HCT116 (cell line): Measurements from ENCODE around the gene KIAA1671. TPM values are rescaled to one million over a fixed set of nuclear protein-coding genes. Genes with fewer than 3 reads are reported as not detected.

Experiments used
- ATAC-seq: fragments of 200-7000 bp; cut with Tn5 transposase; 2 replicates; pipeline ENCODE4 v1.9.1; 2020; ENCODE audit warnings: mild to moderate bottlenecking, moderate library complexity
- BruUV-seq: library from RNA; stranded (reverse); fragments of 400-500 nt; replicated peaks from 2 replicates; lab custom pipeline; 2021; lab: Mats Ljungman, UMichigan
- CTCF ChIA-PET: fragments of 300-600 bp; sonication (Branson Sonifier 250); formaldehyde crosslinking; loops from one replicate; lab custom pipeline; 2021; ENCODE audit warnings: antibody characterized with exemption; lab: Charles Lee
- POLR2A ChIA-PET: fragments of 300-600, 350-600 bp; sonication (Branson Sonifier 250); formaldehyde crosslinking; loops from one replicate; lab custom pipeline; 2021; ENCODE audit warnings: antibody characterized with exemption; lab: Charles Lee
- RAD21 ChIA-PET, 2 experiments: fragments of 300-600 bp; sonication (Branson Sonifier 250); formaldehyde crosslinking; loops; one replicate each; lab custom pipeline; 2023; ENCODE audit warnings: low total read pairs in 2 of 2; ENCODE audit not compliant: uncharacterized antibody in 2 of 2, unreplicated experiment in 2 of 2, low non-redundant PET in 1 of 2; lab: Charles Lee
- DNase-seq: peaks from one replicate; pipeline ENCODE4 v3.0.0-alpha.2; 2010; ENCODE audit warnings: low read depth, low spot score
- H2AFZ ChIP-seq: fragments of 200-600 bp; shearing (Covaris generic), sonication (generic); 2 replicates; pipeline ENCODE4 v1.6.1; 2017; ENCODE audit warnings: low read depth, mixed run types, mixed read lengths, antibody characterized with exemption, low read length; ENCODE audit not compliant: poor library complexity, severe bottlenecking
- H3K27ac ChIP-seq: 2 replicates; pipeline ENCODE4 v1.5.1; 2012; ENCODE audit warnings: low read depth, low read length
- H3K27me3 ChIP-seq: fragments of 200-600 bp; sonication (generic); 2 replicates; pipeline ENCODE4 v1.6.1; 2016; ENCODE audit warnings: mixed run types, low read length, mixed read lengths; ENCODE audit not compliant: insufficient read depth
- H3K36me3 ChIP-seq, 2 experiments: fragments of 200-500 bp in 1 of 2; fragments of 200-600 bp in 1 of 2; sonication (Bioruptor generic) in 1 of 2; sonication (generic) in 1 of 2; 2 replicates each; pipeline versions ENCODE4 v1.5.1 to v1.6.1; 2014 to 2016; ENCODE audit warnings: low read length in 2 of 2, inconsistent platforms in 1 of 2, mixed read lengths in 1 of 2, mixed run types in 1 of 2; ENCODE audit not compliant: insufficient read depth in 2 of 2, control insufficient read depth in 1 of 2
- H3K4me1 ChIP-seq, 2 experiments: fragments of 200-600 bp in 1 of 2; sonication (generic) in 1 of 2; 2 replicates each; pipeline versions ENCODE4 v1.5.1 to v1.6.1; 2012 to 2017; ENCODE audit warnings: low read length in 2 of 2, inconsistent platforms in 1 of 2, mild to moderate bottlenecking in 1 of 2, mixed read lengths in 1 of 2, mixed run types in 1 of 2, moderate library complexity in 1 of 2; ENCODE audit not compliant: insufficient read depth in 2 of 2, control insufficient read depth in 1 of 2
- H3K4me2 ChIP-seq: fragments of 200-600 bp; sonication (generic); 2 replicates; pipeline ENCODE4 v1.6.1; 2017; ENCODE audit warnings: mixed run types, low read length, mixed read lengths
- H3K4me3 ChIP-seq, 2 experiments: fragments of 200-600 bp in 1 of 2; sonication (generic) in 1 of 2; replicated peaks in 1 of 2; 2 replicates each; pipeline ENCODE4 v1.5.1; 2011 to 2016; ENCODE audit warnings: low read length in 2 of 2, control low read depth in 1 of 2, low read depth in 1 of 2, mild to moderate bottlenecking in 1 of 2, mixed read lengths in 1 of 2, mixed run types in 1 of 2
- H3K79me2 ChIP-seq: fragments of 200-600 bp; sonication (generic); 2 replicates; pipeline ENCODE4 v1.6.1; 2017; ENCODE audit warnings: mild to moderate bottlenecking, mixed run types, low read length, moderate library complexity, mixed read lengths; ENCODE audit not compliant: insufficient read depth
- H3K9ac ChIP-seq: fragments of 200-600 bp; sonication (generic); 2 replicates; pipeline ENCODE4 v1.6.1; 2016; ENCODE audit warnings: low read length, mixed read lengths
- H3K9me2 ChIP-seq: fragments of 200-600 bp; sonication (generic), shearing (Covaris generic); 2 replicates; pipeline ENCODE4 v1.6.1; 2017; ENCODE audit warnings: mixed run types, mild to moderate bottlenecking, moderate library complexity; ENCODE audit not compliant: insufficient read depth
- H3K9me3 ChIP-seq, 2 experiments: fragments of 200-500 bp in 1 of 2; fragments of 200-600 bp in 1 of 2; sonication (Bioruptor generic) in 1 of 2; sonication (generic) in 1 of 2; 2 replicates each; pipeline ENCODE4 v1.6.1; 2014 to 2017; ENCODE audit warnings: low read length in 2 of 2, mixed read lengths in 2 of 2, inconsistent platforms in 1 of 2, low read depth in 1 of 2, mild to moderate bottlenecking in 1 of 2, mixed run types in 1 of 2, moderate library complexity in 1 of 2; ENCODE audit not compliant: control insufficient read depth in 1 of 2, insufficient read depth in 1 of 2
- H4K20me1 ChIP-seq: fragments of 200-600 bp; sonication (generic), shearing (Covaris generic); 2 replicates; pipeline ENCODE4 v1.6.1; 2017; ENCODE audit warnings: mixed run types, mild to moderate bottlenecking, moderate library complexity; ENCODE audit not compliant: insufficient read depth
- CEBPB ChIP-seq: IDR thresholded peaks from 2 replicates; pipeline ENCODE4 v1.6.1; 2012; ENCODE audit warnings: low read depth
- ELF1 ChIP-seq: IDR thresholded peaks from 2 replicates; pipeline ENCODE4 v1.6.1; 2012; ENCODE audit warnings: low read depth, borderline replicate concordance
- EZH2phosphoT487 ChIP-seq: fragments of 200-600 bp; IDR thresholded peaks from 2 replicates; pipeline ENCODE4 v1.6.1; 2018; ENCODE audit warnings: antibody characterized with exemption, borderline replicate concordance
- FOSL1 ChIP-seq: IDR thresholded peaks from 2 replicates; pipeline ENCODE4 v1.6.1; 2012; ENCODE audit warnings: low read depth
- MAX ChIP-seq: IDR thresholded peaks from 2 replicates; pipeline ENCODE4 v1.6.1; 2012
- POLR2AphosphoS5 ChIP-seq: IDR thresholded peaks from 2 replicates; pipeline ENCODE4 v1.6.1; 2011; ENCODE audit warnings: mild to moderate bottlenecking, low read depth, low read length, moderate library complexity
- RAD21 ChIP-seq: IDR thresholded peaks from 2 replicates; pipeline ENCODE4 v1.6.1; 2012; ENCODE audit warnings: low read depth, mild to moderate bottlenecking
- REST ChIP-seq: IDR thresholded peaks from 2 replicates; pipeline ENCODE4 v1.6.1; 2012; ENCODE audit warnings: low read depth
- SP1 ChIP-seq: IDR thresholded peaks from 2 replicates; pipeline ENCODE4 v1.6.1; 2012; ENCODE audit warnings: low read depth
- YY1 ChIP-seq: IDR thresholded peaks from 2 replicates; pipeline ENCODE4 v1.6.1; 2011; ENCODE audit warnings: low read length, low read depth, moderate library complexity, mild to moderate bottlenecking; ENCODE audit not compliant: insufficient replicate concordance; ENCODE audit errors: extremely low read depth
- ZFX ChIP-seq: fragments of 450-650 bp; IDR thresholded peaks from 2 replicates; pipeline ENCODE4 v1.6.1; 2017
- intact Hi-C: fragments of 100-400 bp; cut with micrococcal nuclease; formaldehyde crosslinking; loops from 2 replicates; pipeline ENCODE4 v1.10.0; 2022
- total RNA-seq: library from RNA; stranded (reverse); gene quantifications from one replicate; pipeline ENCODE4 v1.2.1, GENCODE V29; 2021; ENCODE audit not compliant: unreplicated experiment
- TF ChIP-seq, protein P1 (sequence below): IDR thresholded peaks from 2 replicates; pipeline ENCODE4 v1.6.1; 2012

KIAA1671 gene
- total RNA-seq, 1 experiment from 2014 or later, result 36.8 TPM

- no peak overlapping the region for H2AFZ ChIP-seq
- RAD21 ChIA-PET, result no interaction called here
- no peak overlapping the region for H3K27ac ChIP-seq
- no peak overlapping the region for H3K9ac ChIP-seq
- H4K20me1 ChIP-seq, result no peaks in the 10 kb centered on the region
- no peak overlapping the region for H3K4me2 ChIP-seq
- BruUV-seq, result no TSS peak
- no peak for ATAC-seq
- H3K9me2 ChIP-seq, result no peaks in the 10 kb centered on the region
- no peaks in the 10 kb centered on the region for H3K9me3 ChIP-seq
- POLR2A ChIA-PET, result no interaction called here
- TF ChIP-seq YY1 (no peak), ZFX (no peak), MAX (no peak)
- H3K79me2 ChIP-seq, result peaks cover 9% of the 10 kb centered on the region; the same call in 1 of the 2 replicates
- CTCF ChIA-PET, result no interaction called here
- intact Hi-C loops, result no loop called here
- DNase-seq, result no peak
- peaks cover 2 to 7% of the 10 kb centered on the region in 2 experiments; a peak in 2 of 4 replicates for H3K4me1 ChIP-seq
- no peaks in the 10 kb centered on the region for H3K36me3 ChIP-seq
- H3K4me3 ChIP-seq, result no peak overlapping the region
- no peaks in the 10 kb centered on the region for H3K27me3 ChIP-seq
Observed at GRCh38 chr22:25062386-25063085, 110.0 kb downstream of the KIAA1671 start.

DNA sequence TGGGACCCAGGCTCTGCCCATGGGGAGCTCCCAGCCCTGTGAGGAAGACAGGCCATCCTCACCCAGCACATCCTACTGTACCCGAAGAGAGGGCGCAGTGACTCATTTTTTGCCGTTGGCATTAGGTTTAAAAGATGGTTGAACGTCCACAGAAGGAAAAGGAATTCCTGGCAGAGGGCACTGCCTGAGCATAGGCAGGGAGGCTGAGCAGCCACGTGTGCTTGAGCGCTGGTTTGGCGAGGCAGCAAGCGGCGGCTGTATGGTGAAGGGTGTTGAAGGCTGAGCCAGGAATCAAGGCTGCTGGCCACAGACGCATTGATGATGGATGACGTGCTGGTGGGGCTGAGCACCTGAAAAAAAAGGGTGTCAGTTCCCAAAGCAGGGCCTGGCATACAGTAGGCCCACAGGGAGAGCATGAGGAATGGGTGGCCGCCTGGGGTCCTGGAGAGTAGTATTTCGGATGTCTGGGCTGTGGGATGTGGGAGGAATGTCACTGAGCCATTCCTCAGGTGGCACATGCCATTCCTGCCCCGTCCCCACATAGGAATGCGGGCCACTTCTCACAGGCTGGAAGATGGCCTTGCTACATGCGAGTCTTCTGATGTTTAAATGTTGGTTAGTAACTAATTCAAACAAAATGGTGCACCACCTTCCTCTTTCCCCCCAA lies 112.5 kb downstream of the KIAA1671 start:
- H3K79me2 ChIP-seq, result peaks cover 9% of the 10 kb centered on the region; the same call in 1 of the 2 replicates
- no peaks in the 10 kb centered on the region for H4K20me1 ChIP-seq
- no peak overlapping the region for H3K4me3 ChIP-seq
- TF ChIP-seq CEBPB (no peak), RAD21 (no peak), YY1 (no peak), ZFX (no peak), EZH2phosphoT487 (no peak), FOSL1 (no peak), SP1 (no peak), MAX (no peak), POLR2AphosphoS5 (no peak), ELF1 (no peak), REST (no peak)
- TF ChIP-seq, protein P1, sequence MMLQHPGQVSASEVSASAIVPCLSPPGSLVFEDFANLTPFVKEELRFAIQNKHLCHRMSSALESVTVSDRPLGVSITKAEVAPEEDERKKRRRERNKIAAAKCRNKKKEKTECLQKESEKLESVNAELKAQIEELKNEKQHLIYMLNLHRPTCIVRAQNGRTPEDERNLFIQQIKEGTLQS, result no peak
- no TSS peak for BruUV-seq
- no peak overlapping the region for H2AFZ ChIP-seq
- intact Hi-C loops, result no loop called here
- H3K27ac ChIP-seq, result no peak overlapping the region
- ChIA-PET POLR2A (no interaction called here), RAD21 (no interaction called here), CTCF (no interaction called here)
- ATAC-seq, result no peak
- H3K4me2 ChIP-seq, result no peak overlapping the region
- H3K27me3 ChIP-seq, result no peaks in the 10 kb centered on the region
- H3K9ac ChIP-seq, result no peak overlapping the region
- no peaks in the 10 kb centered on the region for H3K9me3 ChIP-seq
- peaks cover 2 to 7% of the 10 kb centered on the region in 2 experiments; a peak in 2 of 4 replicates for H3K4me1 ChIP-seq
- H3K9me2 ChIP-seq, result no peaks in the 10 kb centered on the region
- DNase-seq, result no peak
- H3K36me3 ChIP-seq, result no peaks in the 10 kb centered on the region
